Mesodermal cell (in vitro differentiated cells): Measurements from ENCODE around the gene ST7.

Experiments used
- H3K27ac ChIP-seq: 2 replicates; pipeline ENCODE4 v1.7.0; 2013; ENCODE audit warnings: mild to moderate bottlenecking, low read depth, low read length, moderate library complexity; ENCODE audit not compliant: severe bottlenecking
- H3K36me3 ChIP-seq: 2 replicates; pipeline ENCODE4 v1.7.1; 2013; ENCODE audit warnings: mild to moderate bottlenecking, low read length, moderate library complexity; ENCODE audit not compliant: control insufficient read depth, insufficient read depth
- H3K4me1 ChIP-seq: one replicate; pipeline ENCODE4 v1.7.1; 2013; ENCODE audit warnings: mild to moderate bottlenecking, low read length; ENCODE audit not compliant: insufficient read depth, control insufficient read depth, poor library complexity, severe bottlenecking
- H3K4me3 ChIP-seq: 2 replicates; pipeline ENCODE4 v1.7.0; 2013; ENCODE audit warnings: low read length, control low read depth, mild to moderate bottlenecking; ENCODE audit not compliant: insufficient read depth, poor library complexity, severe bottlenecking; ENCODE audit errors: extremely low read depth
- H3K9me3 ChIP-seq: 2 replicates; pipeline ENCODE4 v1.7.1; 2013; ENCODE audit warnings: mild to moderate bottlenecking, low read length, moderate library complexity; ENCODE audit not compliant: control insufficient read depth
- WGBS, 2 experiments: methylation state at CpG; one replicate each; pipeline ENCODE4 v1.1.5; 2013; ENCODE audit warnings: missing lambda C conversion rate in 2 of 2; ENCODE audit not compliant: insufficient coverage in 2 of 2; 5-methylcytosine and 5-hydroxymethylcytosine counted together

ST7 gene

DNA sequence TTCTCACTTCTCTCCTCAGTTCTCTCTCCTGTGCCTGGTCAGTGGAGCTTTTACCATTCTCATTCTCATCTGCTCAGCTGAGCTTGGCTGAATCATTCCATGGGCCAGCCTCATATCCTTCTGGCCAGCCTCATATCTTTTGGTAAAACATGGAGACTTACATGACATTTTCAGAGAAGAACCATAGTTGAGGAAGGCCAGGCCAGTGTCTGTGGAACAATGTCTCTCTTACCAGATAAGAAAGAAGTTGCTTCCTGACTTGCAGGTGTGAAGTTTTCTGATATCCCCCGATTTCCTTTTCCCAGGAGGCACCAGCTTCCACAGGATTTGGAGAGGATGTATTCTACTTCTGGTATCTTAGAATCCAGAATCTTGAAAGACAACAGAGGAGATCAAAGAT lies 24.7 kb downstream of the ST7 start:
- Histone ChIP-seq H3K36me3 (peaks cover 2% of the 10 kb centered on the region), H3K4me3 (no peak overlapping the region), H3K27ac (no peak overlapping the region), H3K9me3 (no peaks in the 10 kb centered on the region), H3K4me1 (no peaks in the 10 kb centered on the region)
- no CpG with 5 or more reads among the region's 1 CpG for WGBS, 2 experiments

DNA sequence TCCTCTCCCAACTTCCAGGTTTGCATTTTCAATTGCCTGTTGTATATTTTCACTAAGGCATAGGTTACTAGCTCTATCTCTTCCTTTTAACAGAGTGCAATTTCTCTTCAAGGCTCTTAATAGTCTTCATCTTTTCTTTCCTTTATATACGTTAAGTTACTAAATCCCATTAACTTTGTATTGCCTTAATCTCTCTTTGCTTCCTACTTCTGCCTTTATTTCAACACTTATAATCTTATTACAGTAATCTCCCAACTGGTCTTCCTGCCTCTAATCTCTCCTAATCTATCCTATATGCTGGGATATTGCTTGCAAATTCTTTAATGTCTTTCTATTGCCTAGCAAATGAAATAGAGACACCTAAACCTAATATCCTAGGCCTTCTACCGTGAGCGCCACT lies 26.1 kb downstream of the ST7 start:
- Histone ChIP-seq H3K4me1 (no peaks in the 10 kb centered on the region), H3K9me3 (no peaks in the 10 kb centered on the region), H3K36me3 (peaks cover 2% of the 10 kb centered on the region), H3K27ac (no peak overlapping the region), H3K4me3 (no peak overlapping the region)
- WGBS, 2 experiments, result 88 to 100% methylated on average over 1 to 2 of the region's 3 CpGs

DNA sequence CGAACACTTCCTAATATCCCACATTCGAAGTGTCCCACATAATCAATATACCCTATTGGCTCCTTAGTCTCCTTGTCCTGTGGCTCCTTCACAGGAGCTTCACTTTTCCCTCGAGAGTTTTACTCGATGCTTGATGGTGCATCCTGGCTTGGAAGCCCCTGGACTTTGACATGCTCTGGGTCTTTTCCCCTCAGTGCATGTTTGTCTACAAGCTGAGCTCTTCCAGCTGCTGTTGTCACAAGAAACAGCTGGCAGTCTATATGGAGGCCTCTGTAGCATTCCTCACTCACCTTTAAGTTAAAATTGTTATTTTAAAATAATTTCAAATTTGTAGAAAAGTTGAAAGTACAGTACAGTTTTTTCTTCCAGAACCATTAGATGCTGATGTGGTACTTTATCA lies 27.1 kb downstream of the ST7 start:
- H3K36me3 ChIP-seq, result no peaks in the 10 kb centered on the region
- H3K4me1 ChIP-seq, result no peaks in the 10 kb centered on the region
- no peak overlapping the region for H3K27ac ChIP-seq
- no peak overlapping the region for H3K4me3 ChIP-seq
- 86 to 90% methylated on average over 4 of the region's 4 CpGs for WGBS, 2 experiments
- no peaks in the 10 kb centered on the region for H3K9me3 ChIP-seq

DNA sequence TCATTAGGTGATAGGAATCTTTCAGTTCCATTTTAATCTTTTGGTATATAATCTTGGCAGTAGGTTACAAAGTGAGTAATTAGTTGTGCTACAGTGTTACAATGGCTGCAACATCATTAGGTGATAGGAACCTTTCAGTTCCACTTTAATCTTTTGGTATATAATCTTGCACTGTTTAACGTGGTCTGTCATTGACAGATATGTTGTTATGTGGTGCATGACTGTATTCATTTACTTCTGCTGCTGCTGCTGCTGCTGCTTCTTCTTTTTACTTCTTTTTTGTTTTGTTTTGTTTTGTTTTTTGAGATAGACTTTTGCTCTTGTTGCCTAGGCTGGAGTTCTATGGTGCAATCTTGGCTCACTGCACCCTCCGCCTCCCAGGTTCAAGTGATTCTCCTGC lies 28.6 kb downstream of the ST7 start:
- Histone ChIP-seq H3K4me3 (no peak overlapping the region), H3K27ac (no peak overlapping the region), H3K36me3 (no peaks in the 10 kb centered on the region), H3K4me1 (no peaks in the 10 kb centered on the region), H3K9me3 (no peaks in the 10 kb centered on the region)
- 92 to 95% methylated on average over 2 of the region's 2 CpGs for WGBS, 2 experiments

DNA sequence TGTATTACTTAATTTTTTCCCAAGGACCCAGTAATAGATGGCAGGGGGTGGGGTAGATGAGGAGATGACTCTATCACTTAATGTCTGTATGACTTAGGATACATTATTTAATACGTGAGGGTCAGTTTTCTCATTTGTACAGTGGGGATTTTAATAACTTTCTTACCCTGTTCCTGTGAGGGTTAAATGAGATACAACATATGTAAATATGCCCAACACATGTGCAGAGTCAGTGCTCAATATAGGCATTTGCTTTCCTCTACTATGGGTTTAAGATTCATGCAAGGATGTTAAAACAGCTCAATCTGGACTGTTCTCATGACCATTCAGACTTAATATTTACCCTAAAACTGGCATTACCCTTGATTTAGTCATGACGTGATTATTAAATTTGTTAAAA lies 31.2 kb downstream of the ST7 start:
- no peak overlapping the region for H3K4me3 ChIP-seq
- no peak overlapping the region for H3K27ac ChIP-seq
- H3K9me3 ChIP-seq, result no peaks in the 10 kb centered on the region
- no CpG with 5 or more reads among the region's 2 CpGs for WGBS, 2 experiments
- no peaks in the 10 kb centered on the region for H3K4me1 ChIP-seq
- H3K36me3 ChIP-seq, result no peaks in the 10 kb centered on the region

DNA sequence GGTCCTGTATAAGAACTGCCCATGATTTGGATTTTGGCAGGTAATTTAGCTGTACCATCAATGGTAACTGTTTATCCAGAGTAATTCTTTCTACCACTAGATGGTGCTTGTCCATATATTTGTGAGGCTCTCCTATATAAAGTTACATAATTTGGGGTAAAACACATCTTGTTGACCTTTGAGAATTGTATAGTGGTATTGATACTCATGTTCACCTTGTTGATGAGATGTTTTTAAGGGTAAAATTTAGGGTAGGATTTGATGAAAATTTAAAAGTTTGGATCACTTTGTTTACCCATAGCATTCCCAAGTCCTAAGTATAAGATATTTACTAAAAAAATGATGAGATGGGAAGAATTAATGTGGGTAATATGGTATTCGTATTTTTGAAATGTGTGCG lies 31.6 kb downstream of the ST7 start:
- no peaks in the 10 kb centered on the region for H3K4me1 ChIP-seq
- H3K4me3 ChIP-seq, result no peak overlapping the region
- H3K36me3 ChIP-seq, result no peaks in the 10 kb centered on the region
- 60% methylated on average over 1 of the region's 2 CpGs; no CpG with 5 or more reads in 1 of the 2 experiments for WGBS, 2 experiments
- no peaks in the 10 kb centered on the region for H3K9me3 ChIP-seq
- H3K27ac ChIP-seq, result no peak overlapping the region

DNA sequence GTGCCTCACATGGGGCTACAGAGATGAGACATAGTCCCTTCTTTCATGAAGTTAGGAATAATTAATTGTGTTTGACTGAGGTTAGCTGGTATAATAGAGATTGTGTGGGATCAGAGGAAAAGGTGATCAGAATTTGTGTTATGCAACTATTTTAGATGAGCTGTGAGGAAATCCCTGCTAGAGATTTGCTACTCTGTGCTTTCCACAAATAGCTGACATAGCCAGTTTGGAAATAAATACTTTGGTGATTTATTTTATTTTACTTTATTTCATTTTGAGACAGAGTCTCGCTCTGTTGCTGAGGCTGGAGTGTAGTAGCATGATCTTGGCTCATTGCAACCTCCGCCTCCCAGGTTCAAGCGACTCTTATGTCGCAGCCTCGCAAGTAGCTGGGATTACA lies 32.3 kb downstream of the ST7 start:
- no peak overlapping the region for H3K27ac ChIP-seq
- WGBS, 2 experiments, result 84 to 94% methylated on average over 3 to 5 of the region's 5 CpGs
- H3K9me3 ChIP-seq, result no peaks in the 10 kb centered on the region
- H3K4me1 ChIP-seq, result no peaks in the 10 kb centered on the region
- no peak overlapping the region for H3K4me3 ChIP-seq
- H3K36me3 ChIP-seq, result no peaks in the 10 kb centered on the region

DNA sequence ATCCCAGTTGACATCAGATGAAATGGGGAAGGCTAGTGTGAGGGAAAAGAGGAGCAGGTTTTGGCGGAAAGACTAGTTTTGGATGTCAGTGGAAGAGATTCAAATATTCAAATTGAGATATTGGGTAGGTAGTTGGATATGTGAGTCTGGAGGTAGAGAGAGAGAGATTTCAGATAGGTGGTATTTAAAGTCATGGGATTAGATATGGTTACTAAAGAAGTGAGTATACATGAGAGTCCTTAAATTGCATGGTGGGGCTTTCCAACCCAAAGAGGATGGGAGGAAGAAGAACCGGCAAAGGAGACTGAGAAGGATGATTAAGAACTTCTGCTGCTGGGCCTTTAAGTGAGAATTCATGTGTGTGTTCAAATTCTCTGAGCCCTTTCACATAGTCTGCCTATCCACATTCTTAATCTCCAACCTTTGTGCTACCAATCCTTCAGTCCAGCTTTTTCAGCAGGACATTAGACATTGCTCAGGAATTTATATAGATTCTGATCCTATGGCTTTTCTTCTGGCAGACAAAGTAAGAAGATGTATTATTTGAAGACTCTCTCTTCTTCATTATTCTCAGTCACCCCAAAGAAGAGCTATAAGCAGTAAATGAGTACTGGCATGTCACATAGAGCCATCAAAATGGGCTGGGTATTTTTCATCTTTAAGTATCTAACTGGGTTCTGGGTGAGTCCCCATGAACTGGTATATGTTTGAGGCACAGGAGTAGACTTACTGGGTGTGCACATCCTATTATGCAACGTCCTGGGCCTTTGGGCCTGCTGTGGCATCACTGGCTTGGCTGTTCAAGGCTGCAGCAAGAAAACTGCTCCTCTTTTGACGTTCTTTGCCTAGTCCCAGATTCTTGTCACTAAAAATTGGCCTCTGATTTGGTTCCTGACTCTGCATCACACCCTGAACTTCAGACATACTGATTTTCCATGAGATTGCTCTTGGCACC lies 33.6 kb downstream of the ST7 start:
- 89 to 90% methylated on average over 4 of the region's 4 CpGs for WGBS, 2 experiments
- H3K4me3 ChIP-seq, result no peak overlapping the region

GRCh38 chr7:116988363-116988989 lies 35.2 kb downstream of the ST7 start:
- Histone ChIP-seq H3K27ac (no peak overlapping the region), H3K9me3 (peaks cover 8% of the 10 kb centered on the region), H3K36me3 (no peaks in the 10 kb centered on the region), H3K4me3 (no peak overlapping the region), H3K4me1 (no peaks in the 10 kb centered on the region)
- WGBS, 2 experiments, result 100% methylated on average over 1 of the region's 4 CpGs; no CpG with 5 or more reads in 1 of the 2 experiments

More for the DNA sequence above, 33.6 kb downstream of the ST7 start:
- H3K27ac ChIP-seq, result no peak overlapping the region
- peaks cover 4% of the 10 kb centered on the region for H3K9me3 ChIP-seq
- no peaks in the 10 kb centered on the region for H3K4me1 ChIP-seq
- H3K36me3 ChIP-seq, result no peaks in the 10 kb centered on the region

DNA sequence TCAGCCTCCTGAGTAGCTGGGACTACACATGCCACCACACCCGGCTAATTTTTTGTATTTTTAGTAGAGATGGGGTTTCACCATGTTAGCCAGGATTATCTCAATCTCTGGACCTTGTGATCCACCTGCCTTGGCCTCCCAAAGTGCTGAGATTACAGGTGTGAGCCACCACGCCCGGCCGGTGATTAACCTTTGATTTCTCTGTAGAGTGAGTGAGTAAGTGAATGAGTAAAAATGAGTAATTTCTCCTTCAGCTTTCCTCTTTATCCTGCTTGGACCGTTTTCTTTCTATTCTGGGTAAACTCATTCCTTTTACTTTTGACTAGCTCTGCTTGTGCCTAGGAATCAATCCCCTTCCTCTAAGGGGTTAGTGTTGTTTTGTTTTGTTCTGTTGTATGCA lies 36.8 kb downstream of the ST7 start:
- H3K9me3 ChIP-seq, result peaks cover 8% of the 10 kb centered on the region
- no CpG with 5 or more reads among the region's 5 CpGs for WGBS, 2 experiments
- no peaks in the 10 kb centered on the region for H3K36me3 ChIP-seq
- no peak overlapping the region for H3K4me3 ChIP-seq
- no peaks in the 10 kb centered on the region for H3K4me1 ChIP-seq
- no peak overlapping the region for H3K27ac ChIP-seq

DNA sequence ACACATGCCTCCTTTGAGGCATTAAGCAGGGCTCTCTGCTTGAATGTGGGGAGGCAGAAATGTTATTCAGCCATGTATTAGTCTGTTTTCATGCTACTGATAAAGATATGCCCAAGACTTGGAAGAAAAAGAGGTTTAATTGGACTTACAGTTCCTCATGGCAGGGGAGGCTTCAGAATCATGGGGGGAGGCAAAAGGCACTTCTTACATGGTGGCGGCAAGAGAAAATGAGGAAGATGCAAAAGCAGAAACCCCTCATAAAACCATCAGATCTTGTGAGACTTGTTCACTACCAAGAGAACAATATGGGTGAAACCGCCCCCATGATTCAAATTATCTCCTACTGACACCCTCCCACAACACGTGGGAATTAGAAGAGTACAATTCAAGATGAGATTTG lies 37.9 kb downstream of the ST7 start:
- 83% methylated on average over 1 of the region's 3 CpGs; no CpG with 5 or more reads in 1 of the 2 experiments for WGBS, 2 experiments
- Histone ChIP-seq H3K4me3 (no peak overlapping the region), H3K4me1 (no peaks in the 10 kb centered on the region)

More for the DNA sequence above, 37.9 kb downstream of the ST7 start:
- Histone ChIP-seq H3K27ac (no peak overlapping the region), H3K36me3 (no peaks in the 10 kb centered on the region), H3K9me3 (peaks cover 8% of the 10 kb centered on the region)
